ENCODE results near the gene CADM2.
"Not testable (repeated sequence)": the region's sequence is repeated elsewhere in the genome, so short reads cannot be mapped to it uniquely, and the experiment has no call there.

CADM2 gene

DNA sequence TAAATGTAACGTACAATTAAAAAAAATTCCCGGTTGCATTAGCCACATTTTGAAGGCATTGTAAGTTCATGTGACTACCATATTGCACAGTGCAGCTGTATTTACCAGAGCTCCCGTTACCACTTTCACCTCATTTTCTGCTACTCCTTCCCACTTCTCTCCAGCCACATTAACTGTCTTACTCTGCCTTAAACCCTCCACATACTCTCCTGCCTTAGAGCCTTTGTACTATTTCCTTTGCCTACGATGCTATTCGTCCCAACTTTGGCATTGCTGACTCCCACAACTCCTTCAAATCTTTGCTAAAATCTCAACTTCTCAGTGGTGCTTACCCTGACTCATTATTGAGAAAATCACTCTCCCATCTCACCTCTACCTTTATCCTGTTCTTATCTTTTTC, 115.2 kb downstream of the CADM2 start:
- H3K9ac ChIP-seq (ENCODE audit: insufficient read length): no peak overlapping the region
- no peak for DNase-seq (ENCODE audit: low read depth, low spot score)
- TF ChIP-seq EZH2 (IDR thresholded peaks at IDR 0.05): no peak
- no peak for TF ChIP-seq FOXP2 (optimal IDR thresholded peaks at IDR 0.05; ENCODE audit: control extremely low read depth, extremely low read length, insufficient read depth)
- TF ChIP-seq POLR2AphosphoS5 (IDR thresholded peaks at IDR 0.05; ENCODE audit: borderline replicate concordance, low read depth, low read length): no peak
- H3K27ac ChIP-seq: no peak overlapping the region
- H3K9me3 ChIP-seq (ENCODE audit: low read depth, low read length): no peaks in the 10 kb centered on the region
- no peaks in the 10 kb centered on the region for H3K36me3 ChIP-seq (ENCODE audit: insufficient read depth, low read length)
- no peak overlapping the region for H3K4me3 ChIP-seq

DNA sequence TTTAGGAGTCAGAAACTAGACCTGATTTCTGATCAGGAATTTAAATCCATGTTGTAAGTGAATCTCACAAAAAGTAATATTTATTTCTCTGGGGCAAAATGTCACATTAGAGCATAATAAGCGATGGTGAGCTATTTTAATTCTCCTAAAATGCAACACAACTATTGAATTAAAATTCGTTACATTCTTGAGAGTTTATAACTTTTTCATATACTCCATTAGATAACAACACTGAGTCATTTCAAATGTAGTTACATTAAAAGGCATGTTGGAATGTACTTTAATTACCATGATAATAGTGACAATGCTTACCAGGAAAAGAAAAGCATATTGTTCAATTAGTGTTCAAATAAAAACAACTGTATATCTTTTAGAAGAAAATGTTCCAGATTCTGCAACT, 116.9 kb downstream of the CADM2 start:
- H3K27ac ChIP-seq: no peak overlapping the region

DNA sequence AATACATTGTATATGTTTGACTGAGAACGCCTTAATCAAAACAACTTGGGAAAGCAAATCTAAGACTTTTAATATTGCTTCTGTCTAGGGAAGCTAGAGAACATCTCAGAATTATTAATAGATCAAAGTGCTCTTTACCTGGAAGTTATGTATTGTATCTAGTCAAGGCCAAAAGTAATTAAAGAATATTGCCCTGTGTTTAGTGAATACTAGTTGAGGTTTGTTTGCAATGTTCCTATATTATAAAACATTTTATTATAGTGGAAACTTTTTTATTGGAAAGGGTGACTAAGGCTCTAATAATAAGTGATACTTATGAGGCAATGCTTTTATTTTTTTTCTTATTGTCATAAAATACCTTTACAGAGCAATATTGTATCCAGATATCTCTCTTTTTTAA, 118.2 kb downstream of the CADM2 start:
- no peak for DNase-seq (ENCODE audit: low read depth, low spot score)
- H3K9me3 ChIP-seq (ENCODE audit: low read depth, low read length): no peaks in the 10 kb centered on the region
- no peak overlapping the region for H3K4me3 ChIP-seq

More for the DNA sequence above, 116.9 kb downstream of the CADM2 start:
- Histone ChIP-seq H3K9me3 (ENCODE audit: low read depth, low read length) (no peaks in the 10 kb centered on the region), H3K9ac (ENCODE audit: insufficient read length) (no peak overlapping the region), H3K36me3 (ENCODE audit: insufficient read depth, low read length) (no peaks in the 10 kb centered on the region), H3K4me3 (no peak overlapping the region)
- no peak for DNase-seq (ENCODE audit: low read depth, low spot score)
- TF ChIP-seq FOXP2 (optimal IDR thresholded peaks at IDR 0.05; ENCODE audit: control extremely low read depth, extremely low read length, insufficient read depth) (no peak), POLR2AphosphoS5 (IDR thresholded peaks at IDR 0.05; ENCODE audit: borderline replicate concordance, low read depth, low read length) (no peak), EZH2 (IDR thresholded peaks at IDR 0.05) (no peak)

DNA sequence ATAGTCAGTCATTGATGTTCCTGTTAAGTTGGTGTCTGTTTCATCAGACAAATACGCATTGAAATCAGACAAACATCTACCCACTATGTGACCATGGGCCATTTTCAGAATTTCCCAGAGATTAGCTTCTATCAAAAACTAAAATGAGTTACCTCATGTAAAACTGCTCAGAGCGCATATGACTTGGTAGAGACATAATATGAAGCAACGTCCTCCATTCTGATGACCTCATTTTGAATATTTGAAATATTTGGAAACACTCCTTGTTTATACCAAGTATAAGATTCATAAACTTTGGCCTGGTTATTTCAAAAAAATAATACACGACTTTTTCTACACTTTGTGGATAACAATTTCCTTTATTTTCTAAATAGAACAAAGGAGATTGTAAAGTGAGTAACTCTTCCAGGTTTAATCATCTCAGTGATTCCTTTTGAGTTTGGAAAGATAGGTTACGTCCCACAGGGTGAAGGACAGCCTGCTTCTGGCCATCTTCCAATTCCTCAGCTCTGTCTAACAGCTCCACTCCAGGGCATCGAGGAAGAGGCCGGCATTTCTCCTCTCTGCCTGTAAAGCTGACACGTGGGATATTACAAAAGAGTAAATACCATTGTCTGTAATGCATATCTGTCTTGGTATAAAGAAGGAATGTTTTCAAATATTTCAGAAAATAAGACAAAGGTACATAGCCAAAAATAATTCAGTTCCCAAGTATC, 122.6 kb downstream of the CADM2 start:
- Histone ChIP-seq H3K27ac (no peak overlapping the region), H3K9me3 (ENCODE audit: low read depth, low read length) (no peaks in the 10 kb centered on the region), H3K4me3 (no peak overlapping the region), H3K9ac (ENCODE audit: insufficient read length) (no peak overlapping the region), H3K36me3 (ENCODE audit: insufficient read depth, low read length) (no peaks in the 10 kb centered on the region)
- DNase-seq (ENCODE audit: low read depth, low spot score): no peak
- no peak for TF ChIP-seq FOXP2 (optimal IDR thresholded peaks at IDR 0.05; ENCODE audit: control extremely low read depth, extremely low read length, insufficient read depth)
- no peak for TF ChIP-seq POLR2AphosphoS5 (IDR thresholded peaks at IDR 0.05; ENCODE audit: borderline replicate concordance, low read depth, low read length)
- no peak for TF ChIP-seq EZH2 (IDR thresholded peaks at IDR 0.05)

More for the DNA sequence above, 118.2 kb downstream of the CADM2 start:
- TF ChIP-seq FOXP2 (optimal IDR thresholded peaks at IDR 0.05; ENCODE audit: control extremely low read depth, extremely low read length, insufficient read depth): no peak
- no peak for TF ChIP-seq EZH2 (IDR thresholded peaks at IDR 0.05)
- no peak for TF ChIP-seq POLR2AphosphoS5 (IDR thresholded peaks at IDR 0.05; ENCODE audit: borderline replicate concordance, low read depth, low read length)
- no peak overlapping the region for H3K9ac ChIP-seq (ENCODE audit: insufficient read length)
- H3K27ac ChIP-seq: no peak overlapping the region
- H3K36me3 ChIP-seq (ENCODE audit: insufficient read depth, low read length): no peaks in the 10 kb centered on the region

DNA sequence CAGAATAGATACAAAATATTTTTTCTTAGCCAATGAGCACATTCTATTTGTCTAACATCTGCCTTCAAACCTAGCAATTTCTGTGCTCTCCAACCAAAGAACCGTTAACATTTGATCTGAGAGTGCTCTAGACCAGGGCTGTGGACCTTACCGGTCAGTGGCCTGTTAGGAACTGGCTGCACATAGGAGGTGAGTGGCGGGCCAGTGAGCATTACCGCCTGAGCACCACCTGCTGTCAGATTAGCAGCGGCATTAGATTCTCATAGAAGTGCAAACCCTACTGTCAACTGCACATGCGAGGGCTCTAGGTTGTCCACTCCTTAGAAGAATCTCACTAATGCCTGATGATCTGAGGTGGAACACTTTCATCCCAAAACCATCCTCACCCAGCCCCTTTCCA, 131.7 kb downstream of the CADM2 start:
- Histone ChIP-seq H3K9ac (ENCODE audit: insufficient read length) (no peak overlapping the region), H3K9me3 (ENCODE audit: low read depth, low read length) (no peaks in the 10 kb centered on the region), H3K27ac (no peak overlapping the region), H3K4me3 (no peak overlapping the region), H3K36me3 (ENCODE audit: insufficient read depth, low read length) (no peaks in the 10 kb centered on the region)
- no peak for DNase-seq (ENCODE audit: low read depth, low spot score)
- TF ChIP-seq FOXP2 (optimal IDR thresholded peaks at IDR 0.05; ENCODE audit: control extremely low read depth, extremely low read length, insufficient read depth) (no peak), POLR2AphosphoS5 (IDR thresholded peaks at IDR 0.05; ENCODE audit: borderline replicate concordance, low read depth, low read length) (no peak)

DNA sequence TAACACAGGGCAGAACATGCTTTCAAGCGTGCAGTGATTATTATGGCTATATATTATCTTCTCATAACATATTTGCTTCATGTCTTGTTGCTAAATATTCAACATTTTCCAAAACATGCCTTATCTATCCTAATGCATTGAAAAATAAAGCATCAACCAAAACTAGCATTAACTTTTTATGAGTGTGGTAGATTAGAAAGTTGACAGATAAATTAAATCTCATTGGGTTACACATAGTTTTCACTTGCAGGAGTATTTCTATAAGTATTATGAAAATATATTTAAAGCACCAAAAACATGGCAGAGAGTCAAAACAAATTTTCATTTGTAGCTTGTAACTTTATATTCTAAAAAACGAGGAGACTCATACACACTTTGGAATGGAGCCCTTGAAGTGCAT, 141.5 kb downstream of the CADM2 start:
- no peak for TF ChIP-seq FOXP2 (optimal IDR thresholded peaks at IDR 0.05; ENCODE audit: control extremely low read depth, extremely low read length, insufficient read depth)
- TF ChIP-seq POLR2AphosphoS5 (IDR thresholded peaks at IDR 0.05; ENCODE audit: borderline replicate concordance, low read depth, low read length): no peak
- TF ChIP-seq EZH2 (IDR thresholded peaks at IDR 0.05): no peak
- Histone ChIP-seq H3K27ac (no peak overlapping the region), H3K9ac (ENCODE audit: insufficient read length) (no peak overlapping the region), H3K36me3 (ENCODE audit: insufficient read depth, low read length) (no peaks in the 10 kb centered on the region), H3K4me3 (no peak overlapping the region), H3K9me3 (ENCODE audit: low read depth, low read length) (no peaks in the 10 kb centered on the region)
- DNase-seq (ENCODE audit: low read depth, low spot score): no peak

DNA sequence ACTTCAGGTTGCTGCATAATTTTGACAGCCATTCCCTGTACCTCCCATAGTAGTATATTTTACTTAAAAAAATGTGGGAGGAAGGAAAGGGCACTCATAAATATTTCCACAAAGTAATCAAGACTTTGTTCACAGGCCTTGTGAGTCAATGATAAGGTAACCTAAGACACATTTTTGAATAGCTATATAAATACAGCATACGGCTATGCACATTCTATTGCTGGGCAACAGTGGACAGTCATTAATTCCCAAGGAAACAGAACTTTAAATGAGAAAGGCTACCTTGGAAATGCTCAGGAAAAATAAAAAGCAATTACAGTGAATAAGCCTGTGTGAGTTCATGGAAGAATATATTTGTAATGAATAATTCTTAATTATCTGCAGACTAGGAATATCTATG, 144.0 kb downstream of the CADM2 start:
- no peaks in the 10 kb centered on the region for H3K36me3 ChIP-seq (ENCODE audit: insufficient read depth, low read length)
- DNase-seq (ENCODE audit: low read depth, low spot score): no peak
- no peaks in the 10 kb centered on the region for H3K9me3 ChIP-seq (ENCODE audit: low read depth, low read length)
- H3K4me3 ChIP-seq: no peak overlapping the region
- no peak for TF ChIP-seq FOXP2 (optimal IDR thresholded peaks at IDR 0.05; ENCODE audit: control extremely low read depth, extremely low read length, insufficient read depth)
- TF ChIP-seq EZH2 (IDR thresholded peaks at IDR 0.05): no peak
- TF ChIP-seq POLR2AphosphoS5 (IDR thresholded peaks at IDR 0.05; ENCODE audit: borderline replicate concordance, low read depth, low read length): no peak
- no peak overlapping the region for H3K9ac ChIP-seq (ENCODE audit: insufficient read length)
- no peak overlapping the region for H3K27ac ChIP-seq

DNA sequence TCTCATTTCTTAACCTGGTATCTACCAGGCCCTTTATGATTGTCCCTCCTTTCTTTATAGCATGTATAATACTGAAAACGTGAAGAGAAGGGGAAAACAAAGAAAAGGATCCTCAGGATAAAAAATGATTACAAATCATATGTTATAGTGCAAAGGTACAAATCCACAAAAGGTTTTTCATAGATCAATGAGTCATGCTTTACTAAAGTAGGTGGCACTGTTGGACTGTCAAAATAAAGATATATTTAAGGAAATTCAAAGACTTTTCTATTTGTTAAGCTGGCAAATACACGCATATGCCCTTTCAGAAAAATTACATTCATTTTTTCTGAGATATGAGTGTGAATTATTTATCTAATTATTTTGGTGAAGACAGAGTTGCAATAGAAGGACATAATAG, 151.6 kb downstream of the CADM2 start:
- H3K9me3 ChIP-seq (ENCODE audit: low read depth, low read length): no peaks in the 10 kb centered on the region

DNA sequence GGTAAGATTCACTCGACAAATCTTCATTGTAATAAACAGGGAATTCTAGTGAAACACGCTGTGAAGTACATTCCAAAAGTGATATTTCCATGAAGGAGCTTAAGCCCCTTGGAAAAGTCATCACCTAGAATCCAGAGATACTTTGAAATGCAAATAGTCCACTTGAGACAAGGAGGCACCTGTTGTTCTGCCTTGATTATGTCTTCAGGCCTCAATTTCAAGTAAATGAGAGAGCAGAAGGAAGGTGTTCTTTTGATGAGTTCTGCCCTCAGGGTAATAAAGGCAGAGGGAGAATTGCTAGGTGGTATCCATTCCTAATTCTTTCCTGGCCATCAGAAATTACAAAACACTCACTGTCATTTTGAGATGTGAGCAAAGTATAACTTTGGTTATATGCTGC, 162.1 kb downstream of the CADM2 start:
- no peak for DNase-seq (ENCODE audit: low read depth, low spot score)
- Histone ChIP-seq H3K9ac (ENCODE audit: insufficient read length) (no peak overlapping the region), H3K4me3 (no peak overlapping the region), H3K27ac (no peak overlapping the region), H3K9me3 (ENCODE audit: low read depth, low read length) (no peaks in the 10 kb centered on the region), H3K36me3 (ENCODE audit: insufficient read depth, low read length) (no peaks in the 10 kb centered on the region)
- no peak for TF ChIP-seq FOXP2 (optimal IDR thresholded peaks at IDR 0.05; ENCODE audit: control extremely low read depth, extremely low read length, insufficient read depth)
- TF ChIP-seq EZH2 (IDR thresholded peaks at IDR 0.05): no peak
- no peak for TF ChIP-seq POLR2AphosphoS5 (IDR thresholded peaks at IDR 0.05; ENCODE audit: borderline replicate concordance, low read depth, low read length)

More for the DNA sequence above, 151.6 kb downstream of the CADM2 start:
- Histone ChIP-seq H3K4me3 (no peak overlapping the region), H3K36me3 (ENCODE audit: insufficient read depth, low read length) (no peaks in the 10 kb centered on the region), H3K9ac (ENCODE audit: insufficient read length) (no peak overlapping the region), H3K27ac (no peak overlapping the region)
- no peak for DNase-seq (ENCODE audit: low read depth, low spot score)
- no peak for TF ChIP-seq FOXP2 (optimal IDR thresholded peaks at IDR 0.05; ENCODE audit: control extremely low read depth, extremely low read length, insufficient read depth)
- TF ChIP-seq POLR2AphosphoS5 (IDR thresholded peaks at IDR 0.05; ENCODE audit: borderline replicate concordance, low read depth, low read length): no peak
- no peak for TF ChIP-seq EZH2 (IDR thresholded peaks at IDR 0.05)

DNA sequence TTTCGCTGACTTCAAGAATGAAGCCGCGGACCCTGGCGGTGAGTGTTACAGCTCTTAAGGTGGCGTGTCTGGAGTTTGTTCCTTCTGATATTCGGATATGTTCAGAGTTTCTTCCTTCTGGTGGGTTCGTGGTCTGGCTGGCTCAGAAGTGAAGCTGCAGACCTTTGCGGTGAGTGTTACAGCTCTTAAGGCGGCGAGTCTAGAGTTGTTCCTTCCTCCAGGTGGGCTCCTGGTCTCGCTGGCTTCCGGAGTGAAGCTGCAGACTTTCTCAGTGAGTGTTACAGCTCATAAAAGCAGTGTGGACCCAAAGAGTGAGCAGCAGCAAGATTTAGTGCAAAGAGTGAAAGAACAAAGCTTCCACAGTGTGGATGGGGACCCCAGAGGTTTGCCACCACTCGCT, 174.1 kb downstream of the CADM2 start:
- H3K27ac ChIP-seq; H3K9ac ChIP-seq (ENCODE audit: insufficient read length); H3K4me3 ChIP-seq; H3K9me3 ChIP-seq (ENCODE audit: low read depth, low read length); H3K36me3 ChIP-seq (ENCODE audit: insufficient read depth, low read length); DNase-seq (ENCODE audit: low read depth, low spot score): not testable (repeated sequence)

DNA sequence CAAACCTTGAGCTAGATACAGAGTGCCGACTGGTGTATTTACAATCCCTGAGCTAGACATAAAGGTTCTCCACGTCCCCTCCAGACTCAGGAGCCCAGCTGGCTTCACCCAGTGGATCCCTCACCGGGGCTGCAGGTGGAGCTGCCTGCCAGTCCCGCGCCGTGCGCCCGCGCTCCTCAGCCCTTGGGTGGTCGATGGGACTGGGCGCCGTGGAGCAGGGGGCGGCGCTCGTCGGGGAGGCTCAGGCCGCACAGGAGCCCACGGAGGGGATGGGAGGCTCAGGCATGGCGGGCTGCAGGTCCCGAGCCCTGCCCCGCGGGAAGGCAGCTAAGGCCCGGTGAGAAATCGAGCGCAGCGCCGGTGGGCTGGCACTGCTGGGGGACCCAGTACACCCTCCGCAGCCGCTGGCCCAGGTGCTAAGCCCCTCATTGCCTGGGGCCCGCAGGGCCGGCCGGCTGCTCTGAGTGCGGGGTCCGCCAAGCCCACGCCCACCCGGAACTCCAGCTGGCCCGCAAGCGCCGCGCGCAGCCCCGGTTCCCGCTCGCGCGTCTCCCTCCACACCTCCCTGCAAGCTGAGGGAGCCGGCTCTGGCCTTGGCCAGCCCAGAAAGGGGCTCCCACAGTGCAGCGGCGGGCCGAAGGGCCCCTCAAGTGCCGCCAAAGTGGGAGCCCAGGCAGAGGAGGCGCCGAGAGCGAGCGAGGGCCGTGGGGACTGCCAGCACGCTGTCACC, 175.1 kb downstream of the CADM2 start:
- not testable (repeated sequence) for H3K9ac ChIP-seq (ENCODE audit: insufficient read length); DNase-seq (ENCODE audit: low read depth, low spot score); H3K4me3 ChIP-seq; H3K36me3 ChIP-seq (ENCODE audit: insufficient read depth, low read length); H3K9me3 ChIP-seq (ENCODE audit: low read depth, low read length); H3K27ac ChIP-seq

All from SK-N-MC (cell line).